NCI-H2171 (cell line): ENCODE measurements around the gene DMBT1.

Experiments
- DNase-seq: peaks from one replicate; lab custom pipeline; 2025; lab: John Stamatoyannopoulos, UW

Gene DMBT1

GRCh38 chr10:122647383-122647968 is 86.9 kb downstream of the DMBT1 start:
- DNase-seq = no peak

GRCh38 chr10:122648599-122649428 is 88.3 kb downstream of the DMBT1 start:
- no peak for DNase-seq

- DNase-seq = no peak
Measured at GRCh38 chr10:122649903-122650302, 89.3 kb downstream of the DMBT1 start.

- DNase-seq = no peak
Measured at GRCh38 chr10:122650331-122650730, 89.8 kb downstream of the DMBT1 start.

- no peak for DNase-seq
Measured at GRCh38 chr10:122655524-122656307, 95.2 kb downstream of the DMBT1 start.

GRCh38 chr10:122656308-122656705 is 95.8 kb downstream of the DMBT1 start:
- no peak for DNase-seq

GRCh38 chr10:122656741-122657140 is 96.2 kb downstream of the DMBT1 start:
- DNase-seq = no peak

- no peak for DNase-seq
Measured at GRCh38 chr10:122657255-122657654, 96.7 kb downstream of the DMBT1 start.

GRCh38 chr10:122657729-122658128 is 97.2 kb downstream of the DMBT1 start:
- no peak for DNase-seq

- DNase-seq = no peak
Measured at GRCh38 chr10:122658356-122659049, 97.9 kb downstream of the DMBT1 start.

GRCh38 chr10:122659126-122659525 is 98.6 kb downstream of the DMBT1 start:
- DNase-seq = no peak

- no peak for DNase-seq
Measured at GRCh38 chr10:122659651-122660050, 99.1 kb downstream of the DMBT1 start.

- DNase-seq = no peak
Measured at GRCh38 chr10:122660696-122661095, 100.1 kb downstream of the DMBT1 start.

- DNase-seq = no peak
Measured at GRCh38 chr10:122662231-122662630, 101.7 kb downstream of the DMBT1 start.

GRCh38 chr10:122663516-122664130 is 103.1 kb downstream of the DMBT1 start:
- no peak for DNase-seq

GRCh38 chr10:122664501-122664900 is 103.9 kb downstream of the DMBT1 start:
- no peak for DNase-seq

GRCh38 chr10:122665329-122665860 is 104.8 kb downstream of the DMBT1 start:
- no peak for DNase-seq

GRCh38 chr10:122665946-122666345 is 105.4 kb downstream of the DMBT1 start:
- no peak for DNase-seq

GRCh38 chr10:122669045-122669444 is 108.5 kb downstream of the DMBT1 start:
- no peak for DNase-seq

GRCh38 chr10:122669842-122670241 is 109.3 kb downstream of the DMBT1 start:
- no peak for DNase-seq

GRCh38 chr10:122671355-122671754 is 110.8 kb downstream of the DMBT1 start:
- DNase-seq = no peak

- no peak for DNase-seq
Measured at GRCh38 chr10:122672655-122673054, 112.1 kb downstream of the DMBT1 start.
